ENCODE measurements around the gene TMEM178B. TPM values are rescaled to one million over a fixed set of nuclear protein-coding genes. Genes with fewer than 3 reads are reported as not detected.

The TMEM178B gene
- total and polyA plus RNA-seq, 2 donors (not counting 1 experiment from before 2014, with no cell fraction given) = 0.28 to 0.96 TPM

GRCh38 chr7:141208539-141208938, 134.7 kb downstream of the TMEM178B start:
- no peaks in the 10 kb centered on the region for H4K20me1 ChIP-seq (ENCODE audit: control insufficient read depth, insufficient read depth, low read length, poor library complexity, severe bottlenecking)
- Mint-ChIP-seq H3K4me3 (no peak overlapping the region), H3K9me3 (ENCODE audit: insufficient read depth) (no peaks in the 10 kb centered on the region), H3K4me1 (no peaks in the 10 kb centered on the region), H3K27me3 (peaks cover 15% of the 10 kb centered on the region), H3K27ac (no peak overlapping the region)
- no peaks in the 10 kb centered on the region for H3K27me3 ChIP-seq (replicated peaks in 1 of 4; ENCODE audit: control extremely low read depth in 1 of 4, control insufficient read depth in 3 of 4, insufficient read depth in 4 of 4, low read length in 3 of 4)
- DNase-seq (no peak), ATAC-seq (ENCODE audit: low read depth) (no peak)
- H3K9ac ChIP-seq (ENCODE audit: low read length) = no peak overlapping the region
- no peak for TF ChIP-seq EZH2 (IDR thresholded peaks at IDR 0.05; ENCODE audit: borderline replicate concordance, insufficient read depth, low read depth, low read length, poor library complexity, severe bottlenecking)
- TF ChIP-seq, protein P1, sequence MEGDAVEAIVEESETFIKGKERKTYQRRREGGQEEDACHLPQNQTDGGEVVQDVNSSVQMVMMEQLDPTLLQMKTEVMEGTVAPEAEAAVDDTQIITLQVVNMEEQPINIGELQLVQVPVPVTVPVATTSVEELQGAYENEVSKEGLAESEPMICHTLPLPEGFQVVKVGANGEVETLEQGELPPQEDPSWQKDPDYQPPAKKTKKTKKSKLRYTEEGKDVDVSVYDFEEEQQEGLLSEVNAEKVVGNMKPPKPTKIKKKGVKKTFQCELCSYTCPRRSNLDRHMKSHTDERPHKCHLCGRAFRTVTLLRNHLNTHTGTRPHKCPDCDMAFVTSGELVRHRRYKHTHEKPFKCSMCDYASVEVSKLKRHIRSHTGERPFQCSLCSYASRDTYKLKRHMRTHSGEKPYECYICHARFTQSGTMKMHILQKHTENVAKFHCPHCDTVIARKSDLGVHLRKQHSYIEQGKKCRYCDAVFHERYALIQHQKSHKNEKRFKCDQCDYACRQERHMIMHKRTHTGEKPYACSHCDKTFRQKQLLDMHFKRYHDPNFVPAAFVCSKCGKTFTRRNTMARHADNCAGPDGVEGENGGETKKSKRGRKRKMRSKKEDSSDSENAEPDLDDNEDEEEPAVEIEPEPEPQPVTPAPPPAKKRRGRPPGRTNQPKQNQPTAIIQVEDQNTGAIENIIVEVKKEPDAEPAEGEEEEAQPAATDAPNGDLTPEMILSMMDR (IDR thresholded peaks at IDR 0.05) = no peak
- ChIA-PET CTCF (no interaction called here), POLR2A (no interaction called here)
- intact Hi-C loops (cut with micrococcal nuclease) = no loop called here
- 97% methylated on average over 2 of the region's 3 CpGs for WGBS (ENCODE audit: insufficient coverage)
- no peak overlapping the region for H3K4me2 ChIP-seq (replicated peaks; ENCODE audit: low read depth, low read length, poor library complexity, severe bottlenecking)
- no peak overlapping the region for H3K4me3 ChIP-seq (ENCODE audit: control extremely low read depth in 1 of 5, extremely low read depth in 1 of 5, insufficient read depth in 1 of 5, low read depth in 2 of 5, low read length in 4 of 5)
- H3K4me1 ChIP-seq (ENCODE audit: control insufficient read depth in 2 of 2, insufficient read depth in 2 of 2, low read length in 2 of 2) = no peaks in the 10 kb centered on the region
- H3K36me3 ChIP-seq (replicated peaks in 1 of 2; ENCODE audit: control extremely low read depth in 1 of 2, control insufficient read depth in 1 of 2, extremely low read depth in 1 of 2, insufficient read depth in 2 of 2, low read length in 1 of 2) = no peaks in the 10 kb centered on the region
- no peaks in the 10 kb centered on the region for H3K79me2 ChIP-seq (ENCODE audit: control insufficient read depth, insufficient read depth, low read length)
- H2AFZ ChIP-seq (ENCODE audit: insufficient read depth, low read depth, low read length, poor library complexity, severe bottlenecking) = no peak overlapping the region
- H3K9me3 ChIP-seq (ENCODE audit: control extremely low read depth in 1 of 3, control insufficient read depth in 2 of 3, insufficient read depth in 1 of 3, low read length in 2 of 3) = no peaks in the 10 kb centered on the region
- H3K27ac ChIP-seq (ENCODE audit: low read length in 2 of 2) = no peak overlapping the region

DNA sequence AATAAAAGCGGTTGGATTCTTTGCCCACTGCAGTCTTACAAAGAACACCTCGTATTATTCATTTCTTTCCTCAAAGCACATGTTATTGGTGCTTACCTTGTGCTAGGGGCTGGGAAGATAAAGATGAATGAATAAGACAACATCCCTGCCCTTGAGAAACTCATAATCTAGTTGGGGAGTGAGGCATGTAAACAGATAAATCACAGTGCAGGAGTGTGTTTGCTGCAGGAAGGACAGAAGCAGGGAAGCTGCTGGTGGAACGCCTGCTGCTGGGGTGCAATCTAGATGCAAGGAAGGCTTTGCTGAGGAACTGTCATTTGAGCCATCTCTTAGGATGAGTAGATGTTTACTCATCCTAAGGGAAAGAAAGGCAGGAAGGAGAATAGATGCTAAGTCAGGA, 135.6 kb downstream of the TMEM178B start:
- Histone ChIP-seq H3K4me1 (ENCODE audit: control insufficient read depth in 2 of 2, insufficient read depth in 2 of 2, low read length in 2 of 2) (no peaks in the 10 kb centered on the region), H3K9ac (ENCODE audit: low read length) (no peak overlapping the region), H2AFZ (ENCODE audit: insufficient read depth, low read depth, low read length, poor library complexity, severe bottlenecking) (no peak overlapping the region), H3K4me3 (ENCODE audit: control extremely low read depth in 1 of 5, extremely low read depth in 1 of 5, insufficient read depth in 1 of 5, low read depth in 2 of 5, low read length in 4 of 5) (no peak overlapping the region), H3K36me3 (replicated peaks in 1 of 2; ENCODE audit: control extremely low read depth in 1 of 2, control insufficient read depth in 1 of 2, extremely low read depth in 1 of 2, insufficient read depth in 2 of 2, low read length in 1 of 2) (no peaks in the 10 kb centered on the region), H3K4me2 (replicated peaks; ENCODE audit: low read depth, low read length, poor library complexity, severe bottlenecking) (no peak overlapping the region), H4K20me1 (ENCODE audit: control insufficient read depth, insufficient read depth, low read length, poor library complexity, severe bottlenecking) (no peaks in the 10 kb centered on the region), H3K27ac (ENCODE audit: low read length in 2 of 2) (no peak overlapping the region), H3K27me3 (replicated peaks in 1 of 4; ENCODE audit: control extremely low read depth in 1 of 4, control insufficient read depth in 3 of 4, insufficient read depth in 4 of 4, low read length in 3 of 4) (no peaks in the 10 kb centered on the region), H3K9me3 (ENCODE audit: control extremely low read depth in 1 of 3, control insufficient read depth in 2 of 3, insufficient read depth in 1 of 3, low read length in 2 of 3) (no peaks in the 10 kb centered on the region), H3K79me2 (ENCODE audit: control insufficient read depth, insufficient read depth, low read length) (no peaks in the 10 kb centered on the region)
- Mint-ChIP-seq H3K27me3 (peaks cover 12% of the 10 kb centered on the region), H3K4me3 (no peak overlapping the region), H3K27ac (no peak overlapping the region), H3K9me3 (ENCODE audit: insufficient read depth) (no peaks in the 10 kb centered on the region), H3K4me1 (no peaks in the 10 kb centered on the region)
- ChIA-PET POLR2A (no interaction called here), CTCF (no interaction called here)
- intact Hi-C loops (cut with micrococcal nuclease) = no loop called here
- no peak for ATAC-seq (ENCODE audit: low read depth)
- no peak for TF ChIP-seq EZH2 (IDR thresholded peaks at IDR 0.05; ENCODE audit: borderline replicate concordance, insufficient read depth, low read depth, low read length, poor library complexity, severe bottlenecking)
- TF ChIP-seq, protein P1 (IDR thresholded peaks at IDR 0.05) = no peak
- DNase-seq = no peak
- WGBS (ENCODE audit: insufficient coverage) = 75% methylated on average over 1 of the region's 3 CpGs

All from B cell (primary cell).